Measurements from ENCODE around the gene GPAT2.
"Not testable (repeated sequence)": the region's sequence is repeated elsewhere in the genome, so short reads cannot be mapped to it uniquely, and the experiment has no call there.

DNA sequence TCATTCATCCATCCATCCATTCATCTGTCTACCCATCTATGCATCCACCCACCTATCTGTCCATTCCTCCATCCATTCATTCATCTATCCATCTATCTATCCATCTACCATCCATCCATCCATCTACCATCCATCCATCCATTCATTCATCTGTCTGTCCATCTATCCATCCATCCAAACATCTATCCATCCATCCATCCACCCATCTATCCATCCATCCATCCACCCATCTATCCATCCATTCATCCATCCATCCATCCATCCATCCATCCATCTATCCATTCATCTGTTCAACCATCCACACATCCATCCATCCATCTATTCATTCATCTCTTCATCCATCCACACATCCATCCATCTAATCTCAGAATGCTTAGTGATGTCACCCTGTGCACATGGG lies 30.0 kb upstream of the GPAT2 start:
- TF ChIP-seq, protein P1, sequence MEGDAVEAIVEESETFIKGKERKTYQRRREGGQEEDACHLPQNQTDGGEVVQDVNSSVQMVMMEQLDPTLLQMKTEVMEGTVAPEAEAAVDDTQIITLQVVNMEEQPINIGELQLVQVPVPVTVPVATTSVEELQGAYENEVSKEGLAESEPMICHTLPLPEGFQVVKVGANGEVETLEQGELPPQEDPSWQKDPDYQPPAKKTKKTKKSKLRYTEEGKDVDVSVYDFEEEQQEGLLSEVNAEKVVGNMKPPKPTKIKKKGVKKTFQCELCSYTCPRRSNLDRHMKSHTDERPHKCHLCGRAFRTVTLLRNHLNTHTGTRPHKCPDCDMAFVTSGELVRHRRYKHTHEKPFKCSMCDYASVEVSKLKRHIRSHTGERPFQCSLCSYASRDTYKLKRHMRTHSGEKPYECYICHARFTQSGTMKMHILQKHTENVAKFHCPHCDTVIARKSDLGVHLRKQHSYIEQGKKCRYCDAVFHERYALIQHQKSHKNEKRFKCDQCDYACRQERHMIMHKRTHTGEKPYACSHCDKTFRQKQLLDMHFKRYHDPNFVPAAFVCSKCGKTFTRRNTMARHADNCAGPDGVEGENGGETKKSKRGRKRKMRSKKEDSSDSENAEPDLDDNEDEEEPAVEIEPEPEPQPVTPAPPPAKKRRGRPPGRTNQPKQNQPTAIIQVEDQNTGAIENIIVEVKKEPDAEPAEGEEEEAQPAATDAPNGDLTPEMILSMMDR (conservative IDR thresholded peaks at IDR 0.05; ENCODE audit: low read length) = not testable (repeated sequence)
- TF ChIP-seq EZH2phosphoT487 (IDR thresholded peaks at IDR 0.05; ENCODE audit: borderline replicate concordance) = not testable (repeated sequence)
